Panc1 (cell line): ENCODE results near the gene PPP1R13L. TPM values are rescaled to one million over a fixed set of nuclear protein-coding genes. Genes with fewer than 3 reads are reported as not detected.

ENCODE experiments used
- ATAC-seq: fragments of 200-7000 bp; cut with Tn5 transposase; 2 replicates; pipeline ENCODE4 v1.9.1; 2020; ENCODE audit warnings: mild to moderate bottlenecking, moderate library complexity
- BruUV-seq: library from RNA; stranded (reverse); fragments of 400-500 nt; replicated peaks from 2 replicates; lab custom pipeline; 2021; lab: Mats Ljungman, UMichigan
- CTCF ChIA-PET: fragments of 300-600 bp; sonication (Branson Sonifier 250); formaldehyde crosslinking; loops from one replicate; lab custom pipeline; 2022; ENCODE audit warnings: antibody characterized with exemption; lab: Charles Lee
- POLR2A ChIA-PET: fragments of 300-600 bp; sonication (Branson Sonifier 250); formaldehyde crosslinking; loops from one replicate; lab custom pipeline; 2022; ENCODE audit warnings: antibody characterized with exemption; lab: Charles Lee
- DNase-seq: peaks from one replicate; pipeline ENCODE4 v3.0.0-alpha.2; 2010; ENCODE audit warnings: low read depth, low spot score
- H3K27ac ChIP-seq: 2 replicates; pipeline ENCODE4 v1.5.1; 2011; ENCODE audit warnings: mild to moderate bottlenecking, low read length, inconsistent platforms
- H3K27me3 ChIP-seq: fragments of 200-500 bp; sonication (Bioruptor generic); 2 replicates; pipeline ENCODE4 v1.6.0; 2014; ENCODE audit warnings: low read length, inconsistent platforms; ENCODE audit not compliant: control insufficient read depth, insufficient read depth
- H3K36me3 ChIP-seq: fragments of 200-500 bp; sonication (Bioruptor generic); 2 replicates; pipeline ENCODE4 v1.5.1; 2014; ENCODE audit warnings: inconsistent platforms, mild to moderate bottlenecking, low read length, moderate library complexity; ENCODE audit not compliant: control insufficient read depth, insufficient read depth
- H3K4me1 ChIP-seq: 2 replicates; pipeline ENCODE4 v1.5.1; 2011; ENCODE audit warnings: inconsistent platforms, mild to moderate bottlenecking, low read length, moderate library complexity; ENCODE audit not compliant: control insufficient read depth, insufficient read depth
- H3K4me3 ChIP-seq, 2 experiments: 2 replicates each; pipeline ENCODE4 v1.5.1; 2011 to 2012; ENCODE audit warnings: low read depth in 2 of 2, low read length in 2 of 2, mild to moderate bottlenecking in 2 of 2, inconsistent platforms in 1 of 2, moderate library complexity in 1 of 2
- H3K9me3 ChIP-seq: fragments of 200-500 bp; sonication (Bioruptor generic); 2 replicates; pipeline ENCODE4 v1.5.1; 2014; ENCODE audit warnings: low read depth, mild to moderate bottlenecking, inconsistent platforms, low read length, moderate library complexity; ENCODE audit not compliant: control insufficient read depth, insufficient read depth
- POLR2AphosphoS5 ChIP-seq: IDR thresholded peaks from 2 replicates; pipeline ENCODE4 v1.6.1; 2012; ENCODE audit warnings: mild to moderate bottlenecking, low read depth, low read length, moderate library complexity
- SIN3A ChIP-seq: IDR thresholded peaks from 2 replicates; pipeline ENCODE4 v1.6.1; 2012; ENCODE audit warnings: low read depth, mild to moderate bottlenecking, low read length, moderate library complexity, borderline replicate concordance; ENCODE audit not compliant: insufficient read depth
- TCF7L2 ChIP-seq: IDR thresholded peaks from 2 replicates; pipeline ENCODE4 v1.6.1; 2011; ENCODE audit warnings: mild to moderate bottlenecking, low read depth, low read length, inconsistent platforms
- in situ Hi-C: cut with HindIII; loops from 2 replicates; pipeline ENCODE4 v1.10.0; 2016; ENCODE audit warnings: low sequenced_read_pairs, low pct_unique_long_range_greater_than_20kb
- intact Hi-C: fragments of 100-400 bp; cut with micrococcal nuclease; formaldehyde crosslinking; loops from one replicate; pipeline ENCODE4 v1.10.0; 2022; ENCODE audit not compliant: unreplicated experiment
- total RNA-seq: library from RNA; stranded (reverse); gene quantifications from one replicate; pipeline ENCODE4 v1.2.1, GENCODE V29; 2021; ENCODE audit not compliant: unreplicated experiment
- TF ChIP-seq, protein P1 (sequence below): fragments of 450-650 bp; IDR thresholded peaks from 2 replicates; pipeline ENCODE4 v1.5.1; 2017; ENCODE audit warnings: mild to moderate bottlenecking
- TF ChIP-seq, protein P2 (sequence below), 2 experiments: IDR thresholded peaks; 2 replicates each; pipeline ENCODE4 v1.6.1; 2011 to 2012; ENCODE audit warnings: low read depth in 2 of 2, control low read depth in 1 of 2, low read length in 1 of 2, mild to moderate bottlenecking in 1 of 2, moderate library complexity in 1 of 2; ENCODE audit not compliant: insufficient read depth in 1 of 2

PPP1R13L gene
- total RNA-seq, 1 experiment from 2014 or later, result 39.1 TPM

DNA sequence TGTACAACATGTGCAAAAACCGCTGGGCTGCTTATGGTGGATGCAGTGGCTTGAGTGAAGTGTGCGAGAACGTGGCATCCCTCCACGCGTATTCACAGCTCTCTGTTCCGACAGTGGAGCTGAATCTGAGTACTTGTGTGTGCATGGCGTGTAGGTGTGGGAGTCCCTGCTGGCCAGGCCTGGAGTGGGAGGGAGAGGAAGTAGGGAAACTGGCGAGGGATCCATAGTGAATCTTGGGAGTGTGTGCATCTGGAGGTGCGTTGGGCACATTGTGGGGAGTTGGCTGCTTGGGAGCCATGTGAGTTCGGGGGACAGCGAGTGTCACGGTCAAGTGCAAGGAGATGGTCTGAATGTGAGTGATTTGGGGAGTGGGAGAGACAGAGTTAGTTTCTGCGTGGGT, 62.0 kb downstream of the PPP1R13L start:
- DNase-seq, result no peak
- H3K27me3 ChIP-seq, result no peaks in the 10 kb centered on the region
- no peak overlapping the region for H3K4me3 ChIP-seq
- no peak overlapping the region for H3K27ac ChIP-seq
- in situ Hi-C loops, result no loop called here
- no peak for ATAC-seq
- BruUV-seq, result no TSS peak
- H3K9me3 ChIP-seq, result no peaks in the 10 kb centered on the region
- TF ChIP-seq, protein P1, sequence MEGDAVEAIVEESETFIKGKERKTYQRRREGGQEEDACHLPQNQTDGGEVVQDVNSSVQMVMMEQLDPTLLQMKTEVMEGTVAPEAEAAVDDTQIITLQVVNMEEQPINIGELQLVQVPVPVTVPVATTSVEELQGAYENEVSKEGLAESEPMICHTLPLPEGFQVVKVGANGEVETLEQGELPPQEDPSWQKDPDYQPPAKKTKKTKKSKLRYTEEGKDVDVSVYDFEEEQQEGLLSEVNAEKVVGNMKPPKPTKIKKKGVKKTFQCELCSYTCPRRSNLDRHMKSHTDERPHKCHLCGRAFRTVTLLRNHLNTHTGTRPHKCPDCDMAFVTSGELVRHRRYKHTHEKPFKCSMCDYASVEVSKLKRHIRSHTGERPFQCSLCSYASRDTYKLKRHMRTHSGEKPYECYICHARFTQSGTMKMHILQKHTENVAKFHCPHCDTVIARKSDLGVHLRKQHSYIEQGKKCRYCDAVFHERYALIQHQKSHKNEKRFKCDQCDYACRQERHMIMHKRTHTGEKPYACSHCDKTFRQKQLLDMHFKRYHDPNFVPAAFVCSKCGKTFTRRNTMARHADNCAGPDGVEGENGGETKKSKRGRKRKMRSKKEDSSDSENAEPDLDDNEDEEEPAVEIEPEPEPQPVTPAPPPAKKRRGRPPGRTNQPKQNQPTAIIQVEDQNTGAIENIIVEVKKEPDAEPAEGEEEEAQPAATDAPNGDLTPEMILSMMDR, result no peak
- TF ChIP-seq SIN3A, result no peak
- TF ChIP-seq, protein P2, sequence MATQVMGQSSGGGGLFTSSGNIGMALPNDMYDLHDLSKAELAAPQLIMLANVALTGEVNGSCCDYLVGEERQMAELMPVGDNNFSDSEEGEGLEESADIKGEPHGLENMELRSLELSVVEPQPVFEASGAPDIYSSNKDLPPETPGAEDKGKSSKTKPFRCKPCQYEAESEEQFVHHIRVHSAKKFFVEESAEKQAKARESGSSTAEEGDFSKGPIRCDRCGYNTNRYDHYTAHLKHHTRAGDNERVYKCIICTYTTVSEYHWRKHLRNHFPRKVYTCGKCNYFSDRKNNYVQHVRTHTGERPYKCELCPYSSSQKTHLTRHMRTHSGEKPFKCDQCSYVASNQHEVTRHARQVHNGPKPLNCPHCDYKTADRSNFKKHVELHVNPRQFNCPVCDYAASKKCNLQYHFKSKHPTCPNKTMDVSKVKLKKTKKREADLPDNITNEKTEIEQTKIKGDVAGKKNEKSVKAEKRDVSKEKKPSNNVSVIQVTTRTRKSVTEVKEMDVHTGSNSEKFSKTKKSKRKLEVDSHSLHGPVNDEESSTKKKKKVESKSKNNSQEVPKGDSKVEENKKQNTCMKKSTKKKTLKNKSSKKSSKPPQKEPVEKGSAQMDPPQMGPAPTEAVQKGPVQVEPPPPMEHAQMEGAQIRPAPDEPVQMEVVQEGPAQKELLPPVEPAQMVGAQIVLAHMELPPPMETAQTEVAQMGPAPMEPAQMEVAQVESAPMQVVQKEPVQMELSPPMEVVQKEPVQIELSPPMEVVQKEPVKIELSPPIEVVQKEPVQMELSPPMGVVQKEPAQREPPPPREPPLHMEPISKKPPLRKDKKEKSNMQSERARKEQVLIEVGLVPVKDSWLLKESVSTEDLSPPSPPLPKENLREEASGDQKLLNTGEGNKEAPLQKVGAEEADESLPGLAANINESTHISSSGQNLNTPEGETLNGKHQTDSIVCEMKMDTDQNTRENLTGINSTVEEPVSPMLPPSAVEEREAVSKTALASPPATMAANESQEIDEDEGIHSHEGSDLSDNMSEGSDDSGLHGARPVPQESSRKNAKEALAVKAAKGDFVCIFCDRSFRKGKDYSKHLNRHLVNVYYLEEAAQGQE (IDR thresholded peaks at IDR 0.05; ENCODE audit: insufficient read depth in 1 of 2, low read depth in 2 of 2, low read length in 1 of 2), result no peak
- intact Hi-C loops, result no loop called here
- POLR2A ChIA-PET, result no interaction called here
- no peaks in the 10 kb centered on the region for H3K4me1 ChIP-seq
- CTCF ChIA-PET, result no interaction called here
- peaks cover 2% of the 10 kb centered on the region; the same call in 1 of the 2 replicates for H3K36me3 ChIP-seq

DNA sequence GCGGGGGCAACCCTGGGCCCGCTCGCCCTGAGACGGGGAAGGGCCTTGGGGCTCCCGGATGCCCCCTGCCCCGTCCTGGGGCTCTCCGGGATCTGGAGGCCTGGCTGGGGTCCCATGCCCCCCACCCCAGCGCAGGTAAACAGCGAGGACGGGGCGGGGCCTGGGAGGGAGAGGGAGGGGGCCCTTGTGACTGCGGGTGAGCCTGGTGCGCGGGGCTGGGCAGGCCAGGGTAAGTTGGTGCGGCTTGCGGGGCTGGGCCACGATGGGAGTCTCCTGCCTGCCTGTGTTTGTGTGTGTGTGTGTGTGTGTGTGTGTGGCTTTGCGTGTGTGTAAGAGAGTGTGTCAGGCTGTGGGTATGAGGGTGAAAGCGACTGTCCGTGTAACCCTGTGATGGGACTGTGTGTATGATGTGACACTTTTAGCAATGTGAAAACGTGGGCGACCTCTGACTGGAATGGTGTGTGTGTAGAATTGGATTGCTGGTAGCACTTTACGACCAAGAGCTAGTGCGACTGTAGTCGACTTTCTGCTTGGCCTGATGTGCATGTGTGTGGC, 63.9 kb downstream of the PPP1R13L start:
- Histone ChIP-seq H3K27me3 (no peaks in the 10 kb centered on the region), H3K27ac (no peak overlapping the region), H3K4me1 (no peaks in the 10 kb centered on the region), H3K4me3 (peak overlapping the region; percentile 37 to 41; a peak in 3 of 4 replicates), H3K36me3 (peaks cover 2% of the 10 kb centered on the region; the same call in 1 of the 2 replicates), H3K9me3 (no peaks in the 10 kb centered on the region)
- ChIA-PET POLR2A (interaction anchor here (0.7 kb wide), 1 partner anchor 89 kb away, joined by 6 read pairs; no protein-coding TSS in a partner anchor), CTCF (no interaction called here)
- no peak for TF ChIP-seq POLR2AphosphoS5
- TF ChIP-seq, protein P2 (IDR thresholded peaks at IDR 0.05; ENCODE audit: insufficient read depth in 1 of 2, low read depth in 2 of 2, low read length in 1 of 2), result no peak
- no peak for TF ChIP-seq TCF7L2
- TF ChIP-seq, protein P1, result no peak
- TF ChIP-seq SIN3A, result no peak
- intact Hi-C loops (no loop called here), in situ Hi-C loops (no loop called here)
- no TSS peak for BruUV-seq
- DNase-seq (no peak), ATAC-seq (no peak)
